PC-3 (cell line): ENCODE results near the gene DPYSL4. TPM values are rescaled to one million over a fixed set of nuclear protein-coding genes. Genes with fewer than 3 reads are reported as not detected.

Experiments used
- ATAC-seq: fragments of 200-7000 bp; cut with Tn5 transposase; 2 replicates; pipeline ENCODE4 v1.9.1; 2020; ENCODE audit warnings: mild to moderate bottlenecking, moderate library complexity
- BruUV-seq: library from RNA; stranded (reverse); fragments of 400-500 nt; replicated peaks from 2 replicates; lab custom pipeline; 2021; lab: Mats Ljungman, UMichigan
- CTCF ChIA-PET: fragments of 300-600 bp; sonication (Branson Sonifier 250); formaldehyde crosslinking; loops from one replicate; lab custom pipeline; 2022; ENCODE audit warnings: antibody characterized with exemption; lab: Charles Lee
- POLR2A ChIA-PET: fragments of 300-600 bp; sonication (Branson Sonifier 250); formaldehyde crosslinking; loops from one replicate; lab custom pipeline; 2022; ENCODE audit warnings: antibody characterized with exemption; ENCODE audit not compliant: unreplicated experiment; lab: Charles Lee
- DNase-seq: peaks from one replicate; pipeline ENCODE4 v3.0.0-alpha.2; 2015
- H2AFZ ChIP-seq: fragments of 300-600 bp; sonication (generic); 2 replicates; pipeline ENCODE4 v1.6.0; 2016; ENCODE audit warnings: antibody characterized with exemption, low read length
- H3F3A ChIP-seq: fragments of 300-600 bp; sonication (generic); one replicate; pipeline ENCODE4 v1.6.0; 2017; ENCODE audit warnings: antibody characterized with exemption, low read length, control low read depth, mild to moderate bottlenecking; ENCODE audit not compliant: unreplicated experiment
- H3K27ac ChIP-seq: fragments of 300-600 bp; sonication (generic); 2 replicates; pipeline ENCODE4 v1.5.1; 2016; ENCODE audit warnings: mild to moderate bottlenecking, low read length
- H3K27me3 ChIP-seq: fragments of 300-600 bp; sonication (generic); 2 replicates; pipeline ENCODE4 v1.6.1; 2016; ENCODE audit warnings: low read length, mixed read lengths
- H3K36me3 ChIP-seq: fragments of 300-600 bp; sonication (generic); 2 replicates; pipeline ENCODE4 v1.6.1; 2016; ENCODE audit warnings: low read depth, mixed run types, low read length, mixed read lengths
- H3K4me1 ChIP-seq: fragments of 300-600 bp; sonication (generic); 2 replicates; pipeline ENCODE4 v1.5.1; 2016; ENCODE audit warnings: low read length; ENCODE audit not compliant: insufficient read depth
- H3K4me2 ChIP-seq: fragments of 300-600 bp; sonication (generic); 2 replicates; pipeline ENCODE4 v1.6.0; 2016; ENCODE audit warnings: low read length
- H3K4me3 ChIP-seq: fragments of 300-600 bp; sonication (generic); 2 replicates; pipeline ENCODE4 v1.5.1; 2016; ENCODE audit warnings: mild to moderate bottlenecking, low read length, mixed read lengths
- H3K79me2 ChIP-seq: fragments of 300-600 bp; sonication (generic); 2 replicates; pipeline ENCODE4 v1.6.1; 2017; ENCODE audit warnings: low read length, mixed read lengths
- H3K9ac ChIP-seq: fragments of 300-600 bp; sonication (generic); 2 replicates; pipeline ENCODE4 v1.6.0; 2016; ENCODE audit warnings: mild to moderate bottlenecking, low read length
- H3K9me2 ChIP-seq: fragments of 300-600 bp; sonication (generic); replicated peaks from 2 replicates; pipeline ENCODE4 v1.6.1; 2016; ENCODE audit warnings: mixed run types, low read length, mixed read lengths
- H3K9me3 ChIP-seq: fragments of 300-600 bp; sonication (generic); 2 replicates; pipeline ENCODE4 v1.6.1; 2016; ENCODE audit warnings: low read length, mixed read lengths
- H4K20me1 ChIP-seq: fragments of 300-600 bp; sonication (generic); 2 replicates; pipeline ENCODE4 v1.6.1; 2016; ENCODE audit warnings: low read length, mixed read lengths
- CTCF ChIP-seq: fragments of 300-600 bp; sonication (generic); conservative IDR thresholded peaks from 2 replicates; pipeline ENCODE4 v1.5.1; 2017; ENCODE audit warnings: antibody characterized with exemption, low read depth, mild to moderate bottlenecking, low read length
- EZH2 ChIP-seq: fragments of 300-600 bp; sonication (generic); IDR thresholded peaks from one replicate; pipeline ENCODE4 v1.6.1; 2017; ENCODE audit warnings: antibody characterized with exemption, mild to moderate bottlenecking, low read length; ENCODE audit not compliant: unreplicated experiment
- EZH2phosphoT487 ChIP-seq: fragments of 300-600 bp; sonication (generic); IDR thresholded peaks from 2 replicates; pipeline ENCODE4 v1.6.1; 2018; ENCODE audit warnings: mild to moderate bottlenecking, antibody characterized with exemption, low read length, borderline replicate concordance
- intact Hi-C: fragments of 100-400 bp; cut with micrococcal nuclease; formaldehyde crosslinking; loops from 2 replicates; pipeline ENCODE4 v1.9.0; 2023
- total RNA-seq: library from RNA; depleted of rRNA; stranded (reverse); fragments of >200 nt; gene quantifications from 2 replicates; pipeline ENCODE4 v1.2.3, GENCODE V29; 2014

The DPYSL4 gene
- total RNA-seq, 1 experiment from 2014 or later, result 10.2 TPM

DNA sequence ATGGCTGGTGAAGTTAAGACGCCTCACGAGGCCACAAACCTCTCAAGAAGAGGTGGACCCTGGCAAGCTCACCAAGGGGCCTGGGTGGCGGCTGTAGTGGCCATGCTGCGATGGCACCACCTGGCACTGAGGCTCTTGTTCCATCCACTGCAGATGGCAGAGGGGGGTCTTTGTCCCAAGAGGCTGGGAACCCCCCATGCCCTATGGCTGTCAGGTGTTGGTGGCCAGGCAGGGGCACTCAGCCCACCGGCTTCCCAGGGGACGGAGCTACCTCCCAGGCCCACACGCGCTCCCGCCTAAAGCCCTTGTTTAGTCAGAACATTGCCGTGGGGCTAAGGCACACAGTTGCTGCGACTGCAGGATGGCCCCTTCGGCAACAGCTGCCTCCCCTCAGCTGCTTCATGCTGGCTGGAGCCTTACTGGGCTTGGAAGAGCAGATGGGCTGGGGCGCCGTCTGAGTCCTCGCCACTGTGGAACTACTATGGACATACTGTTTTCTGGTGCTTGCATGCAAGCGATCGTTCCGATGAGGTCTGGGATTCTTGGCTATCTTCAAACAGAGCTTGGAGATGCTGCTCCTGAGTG is 46.8 kb downstream of the DPYSL4 start:
- CTCF ChIA-PET, result no interaction called here

GRCh38 chr10:132234860-132235259 is 48.1 kb downstream of the DPYSL4 start:
- no peaks in the 10 kb centered on the region for H3K4me1 ChIP-seq
- H3K9me3 ChIP-seq, result no peaks in the 10 kb centered on the region
- no peak for ATAC-seq
- intact Hi-C loops, result no loop called here
- H4K20me1 ChIP-seq, result no peaks in the 10 kb centered on the region
- H3F3A ChIP-seq, result no peaks in the 10 kb centered on the region
- TF ChIP-seq CTCF (no peak), EZH2 (no peak), EZH2phosphoT487 (no peak)
- H2AFZ ChIP-seq, result no peak overlapping the region
- no peak overlapping the region for H3K27ac ChIP-seq
- no peak overlapping the region for H3K4me2 ChIP-seq
- H3K9me2 ChIP-seq, result no peaks in the 10 kb centered on the region
- BruUV-seq, result no TSS peak
- no peaks in the 10 kb centered on the region for H3K27me3 ChIP-seq
- POLR2A ChIA-PET, result no interaction called here
- no peak overlapping the region for H3K9ac ChIP-seq
- H3K4me3 ChIP-seq, result no peak overlapping the region
- no peaks in the 10 kb centered on the region for H3K79me2 ChIP-seq
- no peak for DNase-seq
- no peaks in the 10 kb centered on the region for H3K36me3 ChIP-seq
- CTCF ChIA-PET, result no interaction called here

More for the DNA sequence above, 46.8 kb downstream of the DPYSL4 start:
- H3K79me2 ChIP-seq, result no peaks in the 10 kb centered on the region
- H3K9me2 ChIP-seq, result no peaks in the 10 kb centered on the region
- POLR2A ChIA-PET, result no interaction called here
- no peaks in the 10 kb centered on the region for H3K9me3 ChIP-seq
- no peaks in the 10 kb centered on the region for H3K27me3 ChIP-seq
- H3K4me3 ChIP-seq, result no peak overlapping the region
- H4K20me1 ChIP-seq, result no peaks in the 10 kb centered on the region
- no peak overlapping the region for H2AFZ ChIP-seq
- H3K36me3 ChIP-seq, result no peaks in the 10 kb centered on the region
- DNase-seq (no peak), ATAC-seq (no peak)
- H3K4me1 ChIP-seq, result no peaks in the 10 kb centered on the region
- BruUV-seq, result no TSS peak
- H3K9ac ChIP-seq, result no peak overlapping the region
- no peak overlapping the region for H3K4me2 ChIP-seq
- intact Hi-C loops, result no loop called here
- TF ChIP-seq EZH2phosphoT487 (no peak), EZH2 (no peak), CTCF (no peak)
- no peaks in the 10 kb centered on the region for H3F3A ChIP-seq
- no peak overlapping the region for H3K27ac ChIP-seq

DNA sequence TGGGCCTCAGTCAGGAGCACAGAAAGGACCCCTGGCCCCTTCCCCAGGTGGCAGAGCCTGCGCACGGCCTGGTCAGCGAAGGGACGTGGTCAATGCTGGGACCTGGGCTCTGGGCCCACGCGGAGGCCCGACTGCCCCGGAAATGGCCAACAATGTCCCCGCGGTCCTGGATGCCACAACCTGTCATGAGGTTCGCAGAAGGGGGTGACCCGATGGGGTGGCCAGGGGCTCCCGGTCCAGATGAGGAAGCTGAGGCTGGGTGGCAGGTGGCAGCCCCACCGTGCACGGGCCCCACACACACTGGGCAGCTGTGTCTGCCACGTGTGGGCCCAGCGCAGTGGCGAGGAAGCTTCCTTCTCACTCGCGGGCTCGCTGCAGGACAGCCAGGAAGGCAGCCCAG is 49.4 kb downstream of the DPYSL4 start:
- H3K27ac ChIP-seq, result no peak overlapping the region
- ChIA-PET CTCF (no interaction called here), POLR2A (no interaction called here)
- no peak overlapping the region for H3K4me3 ChIP-seq
- no peaks in the 10 kb centered on the region for H3K9me3 ChIP-seq
- H4K20me1 ChIP-seq, result no peaks in the 10 kb centered on the region
- no peaks in the 10 kb centered on the region for H3K36me3 ChIP-seq
- no peak for TF ChIP-seq EZH2phosphoT487
- TF ChIP-seq EZH2, result no peak
- no peak for TF ChIP-seq CTCF
- H3K9me2 ChIP-seq, result no peaks in the 10 kb centered on the region
- intact Hi-C loops, result no loop called here
- no peaks in the 10 kb centered on the region for H3K27me3 ChIP-seq
- H3K4me2 ChIP-seq, result no peak overlapping the region
- no peaks in the 10 kb centered on the region for H3K79me2 ChIP-seq
- H3K9ac ChIP-seq, result no peak overlapping the region
- H3K4me1 ChIP-seq, result no peaks in the 10 kb centered on the region
- BruUV-seq, result no TSS peak
- ATAC-seq, result no peak
- no peaks in the 10 kb centered on the region for H3F3A ChIP-seq
- DNase-seq, result no peak
- H2AFZ ChIP-seq, result no peak overlapping the region
